Measurements from ENCODE around the gene SPINT2. TPM values are rescaled to one million over a fixed set of nuclear protein-coding genes. Genes with fewer than 3 reads are reported as not detected.

SPINT2 gene
- total RNA-seq, 1 donor from 2014 or later = 171 TPM

GRCh38 chr19:38276942-38277517 lies 12.7 kb downstream of the SPINT2 start:
- Histone ChIP-seq H3K4me2 (ENCODE audit: low read length) (no peak overlapping the region), H3K4me3 (ENCODE audit: insufficient read depth, low read depth, low read length) (no peak overlapping the region), H2AFZ (ENCODE audit: low read depth, low read length) (no peak overlapping the region), H3K9me3 (ENCODE audit: insufficient read depth, low read depth, low read length) (no peaks in the 10 kb centered on the region), H3K9ac (ENCODE audit: low read length) (no peak overlapping the region), H3K79me2 (ENCODE audit: insufficient read depth, low read length) (no peaks in the 10 kb centered on the region), H3K27me3 (ENCODE audit: insufficient read depth, low read length) (no peaks in the 10 kb centered on the region), H3K4me1 (ENCODE audit: insufficient read depth, low read length) (peaks cover 10% of the 10 kb centered on the region), H4K20me1 (ENCODE audit: insufficient read depth, low read length) (no peaks in the 10 kb centered on the region), H3K36me3 (ENCODE audit: insufficient read depth, low read length) (no peaks in the 10 kb centered on the region), H3K27ac (ENCODE audit: low read depth, low read length) (no peak overlapping the region)
- H3K27me3 Mint-ChIP-seq (ENCODE audit: low read depth, unreplicated experiment) = no peaks in the 10 kb centered on the region
- DNase-seq (ENCODE audit: low read depth) (no peak), FAIRE-seq (no peak)
- no peaks in the 10 kb centered on the region for H3K9me3 Mint-ChIP-seq (ENCODE audit: unreplicated experiment)
- TF ChIP-seq CTCF (IDR thresholded peaks at IDR 0.05; ENCODE audit: insufficient read depth, low read depth, low read length) (no peak), EZH2 (IDR thresholded peaks at IDR 0.05; ENCODE audit: insufficient read depth, low read length) (no peak)
- no peaks in the 10 kb centered on the region for H3K36me3 Mint-ChIP-seq (ENCODE audit: low read depth, unreplicated experiment)
- peaks cover 14% of the 10 kb centered on the region for H3K4me1 Mint-ChIP-seq (ENCODE audit: low read depth, unreplicated experiment)
- no peak overlapping the region for H3K4me3 Mint-ChIP-seq (ENCODE audit: unreplicated experiment)
- no peak overlapping the region for H3K27ac Mint-ChIP-seq (ENCODE audit: unreplicated experiment)

- Histone ChIP-seq H3K4me1 (ENCODE audit: insufficient read depth, low read length) (peaks cover 10% of the 10 kb centered on the region), H3K9ac (ENCODE audit: low read length) (no peak overlapping the region), H3K9me3 (ENCODE audit: insufficient read depth, low read depth, low read length) (no peaks in the 10 kb centered on the region), H3K79me2 (ENCODE audit: insufficient read depth, low read length) (no peaks in the 10 kb centered on the region), H3K27ac (ENCODE audit: low read depth, low read length) (no peak overlapping the region), H3K4me3 (ENCODE audit: insufficient read depth, low read depth, low read length) (no peak overlapping the region), H3K27me3 (ENCODE audit: insufficient read depth, low read length) (no peaks in the 10 kb centered on the region), H3K4me2 (ENCODE audit: low read length) (peak overlapping the region; percentile 37), H2AFZ (ENCODE audit: low read depth, low read length) (no peak overlapping the region), H3K36me3 (ENCODE audit: insufficient read depth, low read length) (no peaks in the 10 kb centered on the region), H4K20me1 (ENCODE audit: insufficient read depth, low read length) (no peaks in the 10 kb centered on the region)
- Mint-ChIP-seq H3K4me1 (ENCODE audit: low read depth, unreplicated experiment) (peaks cover 14% of the 10 kb centered on the region), H3K4me3 (ENCODE audit: unreplicated experiment) (no peak overlapping the region), H3K27me3 (ENCODE audit: low read depth, unreplicated experiment) (no peaks in the 10 kb centered on the region), H3K36me3 (ENCODE audit: low read depth, unreplicated experiment) (peaks cover 2% of the 10 kb centered on the region), H3K27ac (ENCODE audit: unreplicated experiment) (no peak overlapping the region), H3K9me3 (ENCODE audit: unreplicated experiment) (no peaks in the 10 kb centered on the region)
- FAIRE-seq = peak; percentile 9
- no peak for DNase-seq (ENCODE audit: low read depth)
- TF ChIP-seq EZH2 (IDR thresholded peaks at IDR 0.05; ENCODE audit: insufficient read depth, low read length) (no peak), CTCF (IDR thresholded peaks at IDR 0.05; ENCODE audit: insufficient read depth, low read depth, low read length) (no peak)
Observed at GRCh38 chr19:38277549-38277948, 13.2 kb downstream of the SPINT2 start.

GRCh38 chr19:38277969-38278680 lies 13.8 kb downstream of the SPINT2 start:
- peaks cover 3% of the 10 kb centered on the region for H3K36me3 Mint-ChIP-seq (ENCODE audit: low read depth, unreplicated experiment)
- no peaks in the 10 kb centered on the region for H3K9me3 Mint-ChIP-seq (ENCODE audit: unreplicated experiment)
- no peak for FAIRE-seq
- peak; percentile 48 for DNase-seq (ENCODE audit: low read depth)
- TF ChIP-seq CTCF (IDR thresholded peaks at IDR 0.05; ENCODE audit: insufficient read depth, low read depth, low read length) = no peak
- TF ChIP-seq EZH2 (IDR thresholded peaks at IDR 0.05; ENCODE audit: insufficient read depth, low read length) = no peak
- H3K9me3 ChIP-seq (ENCODE audit: insufficient read depth, low read depth, low read length) = no peaks in the 10 kb centered on the region
- peak overlapping the region; percentile 58 for H3K27ac Mint-ChIP-seq (ENCODE audit: unreplicated experiment)
- peak overlapping the region; percentile 37 for H3K4me2 ChIP-seq (ENCODE audit: low read length)
- peak overlapping the region; percentile 50 for H3K4me3 Mint-ChIP-seq (ENCODE audit: unreplicated experiment)
- peaks cover 14% of the 10 kb centered on the region for H3K4me1 Mint-ChIP-seq (ENCODE audit: low read depth, unreplicated experiment)
- H3K27me3 ChIP-seq (ENCODE audit: insufficient read depth, low read length) = no peaks in the 10 kb centered on the region
- no peaks in the 10 kb centered on the region for H3K36me3 ChIP-seq (ENCODE audit: insufficient read depth, low read length)
- no peaks in the 10 kb centered on the region for H3K27me3 Mint-ChIP-seq (ENCODE audit: low read depth, unreplicated experiment)
- no peak overlapping the region for H3K9ac ChIP-seq (ENCODE audit: low read length)
- no peaks in the 10 kb centered on the region for H4K20me1 ChIP-seq (ENCODE audit: insufficient read depth, low read length)
- no peaks in the 10 kb centered on the region for H3K79me2 ChIP-seq (ENCODE audit: insufficient read depth, low read length)
- H2AFZ ChIP-seq (ENCODE audit: low read depth, low read length) = no peak overlapping the region
- H3K4me1 ChIP-seq (ENCODE audit: insufficient read depth, low read length) = peaks cover 10% of the 10 kb centered on the region
- H3K4me3 ChIP-seq (ENCODE audit: insufficient read depth, low read depth, low read length) = no peak overlapping the region
- peak overlapping the region; percentile 12 for H3K27ac ChIP-seq (ENCODE audit: low read depth, low read length)
